GM18858 (cell line): ENCODE data around the gene DNAJC10.
A peak's percentile ranks its signal among the peaks of the same experiment; 100 is the strongest.
"Not testable (repeated sequence)": the region's sequence is repeated elsewhere in the genome, so short reads cannot be mapped to it uniquely, and the experiment has no call there.

ENCODE experiments used
- ATAC-seq: cut with Tn5 transposase; IDR thresholded peaks from one replicate; pipeline ENCODE4 v1.9.1; 2021; ENCODE audit not compliant: unreplicated experiment

Gene DNAJC10

GRCh38 chr2:182715892-182716649 lies at the start of gene DNAJC10:
Gene DNAJC10 (plus strand): TSS chr2:182716257. CDS start chr2:182718087, 1,830 bp downstream.
- ATAC-seq: peak; percentile 64

GRCh38 chr2:182666674-182667314 lies 49.3 kb upstream of the DNAJC10 start:
- peak; percentile 85 for ATAC-seq

- ATAC-seq: peak; percentile 9
Observed at GRCh38 chr2:182667315-182667695, 48.8 kb upstream of the DNAJC10 start.

- ATAC-seq: no peak
Observed at GRCh38 chr2:182668671-182669070, 47.4 kb upstream of the DNAJC10 start.

- ATAC-seq: no peak
Observed at GRCh38 chr2:182672466-182673165, 43.4 kb upstream of the DNAJC10 start.

- ATAC-seq: no peak
Observed at GRCh38 chr2:182680837-182681236, 35.2 kb upstream of the DNAJC10 start.

GRCh38 chr2:182682210-182682609 lies 33.8 kb upstream of the DNAJC10 start:
- no peak for ATAC-seq

GRCh38 chr2:182685559-182685958 lies 30.5 kb upstream of the DNAJC10 start:
- no peak for ATAC-seq

GRCh38 chr2:182686763-182687162 lies 29.3 kb upstream of the DNAJC10 start:
- not testable (repeated sequence) for ATAC-seq

GRCh38 chr2:182694189-182694588 lies 21.9 kb upstream of the DNAJC10 start:
- ATAC-seq: no peak

GRCh38 chr2:182695776-182696175 lies 20.3 kb upstream of the DNAJC10 start:
- ATAC-seq: no peak

- ATAC-seq: no peak
Observed at GRCh38 chr2:182698671-182699070, 17.4 kb upstream of the DNAJC10 start.

- no peak for ATAC-seq
Observed at GRCh38 chr2:182705761-182706160, 10.3 kb upstream of the DNAJC10 start.

- no peak for ATAC-seq
Observed at GRCh38 chr2:182706751-182707150, 9.3 kb upstream of the DNAJC10 start.

- ATAC-seq: no peak
Observed at GRCh38 chr2:182713601-182714000, 2.5 kb upstream of the DNAJC10 start.

- peak; percentile 1 for ATAC-seq
Observed at GRCh38 chr2:182715121-182715891, 751 bp upstream of the DNAJC10 start.

GRCh38 chr2:182716650-182716979 lies 558 bp downstream of the DNAJC10 start:
- no peak for ATAC-seq

- peak; percentile 45 for ATAC-seq
Observed at GRCh38 chr2:182717416-182717815, 1.4 kb downstream of the DNAJC10 start.

GRCh38 chr2:182717816-182718215 lies 1.8 kb downstream of the DNAJC10 start:
- peak; percentile 12 for ATAC-seq

- ATAC-seq: no peak
Observed at GRCh38 chr2:182718459-182718858, 2.4 kb downstream of the DNAJC10 start.

- not testable (repeated sequence) for ATAC-seq
Observed at GRCh38 chr2:182719116-182719515, 3.1 kb downstream of the DNAJC10 start.
